OCI-M2 (cell line): ENCODE data around the gene NME4.
"Not testable (repeated sequence)": the region's sequence is repeated elsewhere in the genome, so short reads cannot be mapped to it uniquely, and the experiment has no call there.

Experiments
- DNase-seq: peaks from one replicate; lab custom pipeline; 2025; ENCODE audit not compliant: unreplicated experiment; lab: John Stamatoyannopoulos, UW

NME4 gene

DNA sequence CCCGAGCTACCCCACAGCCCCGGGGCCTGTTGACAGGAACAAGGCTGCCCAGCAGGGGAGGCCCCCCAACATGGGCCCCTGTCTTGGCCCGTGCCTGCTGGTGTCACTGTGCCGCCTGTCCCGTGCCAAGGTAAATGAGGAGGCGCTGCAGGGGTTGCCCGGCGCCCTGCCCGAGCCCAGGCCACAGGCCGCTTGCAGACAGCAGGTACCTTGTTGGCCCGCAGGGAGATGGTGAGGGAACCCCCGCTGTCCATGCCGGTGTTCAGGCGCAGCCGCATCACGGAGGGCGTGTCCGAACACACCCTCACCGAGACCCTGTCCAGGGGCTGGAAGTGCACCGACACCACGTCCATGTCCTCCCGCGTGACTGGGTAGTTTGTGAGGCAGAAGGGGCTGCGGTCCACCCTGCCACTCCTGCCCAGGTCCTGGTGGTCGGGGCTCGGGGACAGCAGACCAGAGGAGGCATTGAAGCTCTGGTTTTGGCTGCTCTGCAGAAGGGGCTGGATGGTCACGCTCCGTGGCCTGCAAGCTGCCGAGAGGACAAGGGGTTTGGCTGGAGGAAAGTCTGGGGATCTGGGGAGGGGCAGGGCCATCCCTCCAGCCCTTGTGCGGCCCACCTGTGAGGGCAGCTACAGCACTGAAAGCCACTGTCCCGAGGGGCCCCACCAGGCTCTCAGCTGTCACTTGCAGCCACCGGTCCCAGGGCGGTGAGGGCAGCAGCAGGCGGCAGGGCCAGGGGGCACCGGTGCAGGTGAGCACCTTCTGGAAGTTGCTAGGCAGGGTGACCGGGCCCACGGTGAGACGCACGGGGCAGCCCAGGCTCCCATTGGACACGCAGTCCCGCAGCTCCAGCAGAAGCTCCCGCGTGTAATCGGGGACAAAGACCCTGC, 20.8 kb upstream of the NME4 start:
- DNase-seq: no peak

DNA sequence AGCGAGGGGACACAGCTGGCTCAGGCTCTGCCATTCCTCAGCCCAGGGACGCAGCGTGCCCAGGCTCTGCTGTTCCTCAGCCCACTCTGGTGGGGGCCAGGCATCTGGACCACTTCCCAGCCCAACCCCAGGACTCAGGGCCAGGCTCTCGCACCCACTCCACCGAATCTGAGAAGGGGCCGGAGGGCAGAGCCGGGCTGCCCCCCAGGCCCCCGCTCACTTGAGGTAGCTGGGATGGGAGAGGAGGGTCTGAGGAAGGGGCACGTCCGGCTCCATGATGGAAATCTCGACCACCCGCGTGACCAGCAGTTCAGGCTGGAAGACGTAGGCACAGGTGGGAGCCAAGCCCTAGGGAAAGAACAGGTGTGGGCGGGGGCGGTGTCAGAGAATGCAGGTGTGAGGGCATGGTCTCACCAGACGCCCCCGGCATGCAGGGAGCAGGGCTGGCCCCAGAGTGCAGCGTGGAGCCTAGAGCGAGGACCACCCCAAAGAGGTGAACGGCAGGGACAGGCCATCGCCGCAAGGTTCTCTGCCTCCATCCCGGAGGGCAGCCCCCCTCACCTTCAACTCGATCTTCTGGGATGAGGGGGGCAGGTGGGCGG, 20.1 kb upstream of the NME4 start:
- DNase-seq: no peak

GRCh38 chr16:377419-377951, 19.5 kb upstream of the NME4 start:
- DNase-seq: no peak

DNA sequence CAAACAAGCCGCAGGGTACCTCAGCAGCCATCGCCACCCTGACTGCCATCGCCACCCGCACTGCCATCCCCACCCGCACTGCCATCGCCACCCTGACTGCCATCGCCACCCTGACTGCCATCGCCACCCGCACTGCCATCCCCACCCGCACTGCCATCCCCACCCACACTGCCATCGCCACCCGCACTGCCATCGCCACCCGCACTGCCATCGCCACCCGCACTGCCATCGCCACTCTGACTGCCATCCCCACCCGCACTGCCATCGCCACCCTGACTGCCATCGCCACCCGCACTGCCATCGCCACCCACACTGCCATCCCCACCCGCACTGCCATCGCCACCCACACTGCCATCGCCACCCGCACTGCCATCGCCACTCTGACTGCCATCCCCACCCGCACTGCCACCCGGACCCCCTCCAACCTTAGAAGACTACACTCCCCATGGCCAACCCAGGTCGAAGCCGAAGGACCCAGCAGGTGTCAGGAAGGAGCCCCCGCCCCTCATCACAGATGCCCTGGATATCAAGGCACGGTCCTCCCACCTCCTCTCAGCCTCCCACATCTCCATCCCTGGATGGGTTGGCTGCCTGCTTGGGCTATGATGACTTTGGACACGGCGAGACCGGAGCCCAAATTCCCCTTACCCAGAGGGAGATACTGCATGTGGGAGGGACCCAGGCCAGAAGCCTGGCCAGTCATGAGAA, 18.7 kb upstream of the NME4 start:
- not testable (repeated sequence) for DNase-seq

- no peak for DNase-seq
These were observed 18.2 kb upstream of the NME4 start for GRCh38 chr16:378821-379182.

DNA sequence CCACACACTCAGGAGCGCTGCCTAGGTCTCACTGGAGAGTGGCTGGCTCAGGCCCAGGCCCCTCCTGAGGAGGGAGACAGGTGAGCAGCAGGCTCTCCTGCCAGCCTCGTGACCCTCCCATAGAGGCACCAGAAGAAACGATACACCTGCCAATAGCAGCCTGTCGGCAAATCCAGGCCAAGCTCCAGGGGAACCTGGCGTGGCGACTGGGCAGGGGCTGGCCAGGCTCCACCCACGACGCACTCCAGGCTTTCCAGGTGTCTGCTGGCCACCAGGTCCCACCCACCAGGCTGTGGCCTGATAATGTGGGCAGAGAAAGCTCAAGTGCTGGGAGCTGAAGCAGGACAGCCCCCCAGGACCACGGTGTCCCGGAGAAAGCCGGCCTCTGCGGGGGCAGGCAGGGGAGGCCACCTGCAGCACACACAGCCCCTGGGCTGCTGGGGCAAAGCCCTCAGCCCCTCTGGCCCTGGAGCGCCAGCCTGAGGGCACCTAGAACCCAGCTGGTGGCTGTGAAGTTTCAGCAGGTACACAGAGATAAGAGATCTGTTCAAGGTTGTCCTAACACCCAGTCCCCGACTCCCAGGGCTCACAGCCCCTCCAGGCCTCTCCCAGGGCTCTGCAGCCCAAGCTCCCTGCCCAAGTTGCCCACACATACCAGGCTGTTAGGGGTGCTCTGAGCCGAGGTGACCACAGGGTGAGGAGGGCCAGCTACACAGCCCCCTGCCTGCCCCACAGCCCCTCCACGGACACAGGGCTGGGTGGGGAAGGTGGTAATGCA, 17.6 kb upstream of the NME4 start:
- DNase-seq: no peak

DNA sequence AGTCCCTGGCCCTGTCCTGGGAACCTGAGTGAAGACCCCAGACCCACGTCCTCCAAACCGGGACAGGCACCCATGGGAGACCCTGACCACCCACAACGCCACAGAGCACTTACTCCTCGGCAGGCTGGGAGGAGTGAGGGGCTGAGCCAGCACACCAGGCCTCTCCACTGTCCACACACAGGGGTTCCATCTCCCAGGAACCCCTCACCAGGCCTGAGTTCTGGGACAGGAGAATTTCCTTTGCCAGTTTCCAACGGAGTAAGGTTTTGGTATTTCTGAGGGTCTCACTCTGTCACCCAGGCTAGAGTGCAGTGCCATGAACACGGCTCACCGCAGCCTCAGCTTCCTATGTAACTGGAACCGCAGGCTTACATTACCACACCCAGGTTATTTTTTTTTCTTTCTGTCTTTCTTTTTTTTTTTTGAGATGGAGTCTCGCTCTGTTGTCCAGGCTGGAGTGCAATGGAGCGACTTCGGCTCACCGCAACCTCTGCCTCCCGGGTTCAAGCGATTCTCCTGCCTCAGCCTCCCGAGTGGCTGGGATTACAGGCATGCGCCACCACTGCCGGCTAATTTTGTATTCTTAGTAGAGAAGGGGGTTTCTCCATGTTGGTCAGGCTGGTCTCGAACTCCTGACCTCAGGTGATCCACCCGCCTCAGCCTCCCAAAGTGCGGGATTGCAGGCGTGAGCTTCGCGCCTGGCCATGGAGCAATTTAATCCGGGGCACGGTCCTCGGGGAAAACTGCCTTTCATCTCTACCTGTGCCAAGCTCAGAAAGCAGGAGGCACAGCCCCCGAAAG, 16.8 kb upstream of the NME4 start:
- DNase-seq: no peak

DNA sequence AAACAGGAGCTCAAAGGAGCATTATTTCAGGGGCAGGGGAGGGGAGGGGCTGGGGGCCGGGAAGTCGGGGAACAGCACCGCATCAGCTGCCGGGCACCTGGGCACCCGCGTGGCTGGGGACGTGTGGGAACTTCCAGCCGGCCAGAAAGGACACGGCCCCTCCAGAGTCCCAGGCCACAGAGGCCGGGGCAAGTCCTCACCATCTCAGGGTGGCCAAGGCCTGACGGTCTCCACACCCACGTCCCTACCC, 16.3 kb upstream of the NME4 start:
- no peak for DNase-seq

GRCh38 chr16:381012-381788, 15.8 kb upstream of the NME4 start:
- no peak for DNase-seq

DNA sequence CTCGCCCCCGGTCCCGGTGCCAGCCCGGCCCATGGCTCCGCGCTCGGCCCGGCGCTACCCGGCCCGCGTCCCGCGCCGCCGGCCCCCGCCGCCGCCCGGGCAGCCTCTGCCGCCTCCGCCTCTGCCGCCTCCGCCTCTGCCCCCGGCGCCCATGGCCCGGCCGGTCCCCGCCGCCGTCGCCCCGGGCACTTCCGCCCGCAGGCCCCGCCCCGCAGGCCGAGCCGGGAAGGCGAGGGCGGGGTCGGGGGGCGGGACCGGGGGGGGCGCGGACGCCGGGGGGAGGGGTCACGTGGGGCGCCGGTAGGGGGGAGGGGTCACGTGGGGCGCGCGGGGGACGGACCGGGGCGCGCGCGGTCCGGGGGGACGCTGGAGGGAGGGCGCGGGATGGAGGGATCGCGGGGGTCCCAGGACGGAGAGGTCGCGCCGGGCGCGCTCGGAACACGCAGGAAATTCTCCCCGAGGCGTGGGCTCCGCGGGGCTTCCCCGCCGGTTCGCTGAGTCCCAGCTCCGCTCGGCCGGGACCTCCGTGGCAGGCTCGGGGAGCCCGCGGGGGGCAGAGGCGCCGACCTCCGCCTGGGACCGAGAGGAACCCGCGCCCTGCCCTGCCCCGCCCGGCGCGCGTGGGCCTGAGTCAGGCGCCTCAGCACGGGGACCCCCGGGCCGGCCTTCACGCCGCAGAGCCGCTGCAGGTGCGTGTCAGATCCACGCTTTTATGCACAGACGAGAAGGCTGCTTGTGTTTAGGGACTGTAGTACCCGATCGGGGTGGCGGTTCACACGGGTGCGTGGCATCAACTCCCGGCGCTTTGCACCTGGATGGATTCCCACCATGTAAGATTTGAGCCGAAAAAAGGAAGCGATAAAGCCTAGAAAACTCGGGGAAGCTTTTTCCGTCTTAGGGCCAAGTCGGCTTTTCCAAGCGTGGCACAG, 14.9 kb upstream of the NME4 start, which contains the start of gene PGAP6:
TSS of gene PGAP6 (minus strand) at position 190 of the 929 bp plus-strand sequence. CDS start at position 33, 157 bp downstream.
- DNase-seq: no peak

DNA sequence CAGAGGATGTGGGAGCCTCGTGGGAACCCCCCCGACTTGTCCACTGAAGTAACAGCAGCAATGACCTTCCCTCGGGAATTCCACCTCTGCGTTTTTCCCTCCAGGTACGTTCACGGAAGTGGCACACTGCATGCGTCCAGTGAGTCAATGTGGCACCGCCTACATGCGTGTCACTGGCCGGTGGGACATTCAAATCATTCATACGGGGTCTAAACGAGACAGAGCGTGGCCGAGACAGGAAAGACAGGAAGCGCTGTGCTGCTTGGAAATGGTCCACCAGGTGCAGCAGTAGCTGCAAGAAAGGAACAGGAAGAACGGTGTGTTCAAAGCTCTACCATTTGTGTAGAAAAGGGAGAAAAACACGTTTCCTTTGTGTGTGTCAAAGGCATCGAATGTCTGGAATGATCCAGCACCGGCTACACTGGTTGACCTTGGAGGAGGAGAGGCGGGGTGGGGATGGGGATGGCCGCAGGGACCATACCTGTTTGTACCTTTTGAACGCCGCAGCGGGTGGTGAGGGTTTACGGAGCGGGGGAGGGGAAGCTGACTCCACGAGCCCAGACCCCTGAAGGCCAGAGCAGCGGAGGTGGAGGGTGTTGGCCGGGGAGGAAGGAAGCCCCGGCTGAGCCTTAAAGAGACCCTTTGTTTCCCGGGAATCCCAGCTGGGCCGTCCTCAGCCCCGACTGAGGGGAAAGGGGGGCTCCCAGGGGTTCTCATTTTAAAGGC, 13.5 kb upstream of the NME4 start:
- no peak for DNase-seq

DNA sequence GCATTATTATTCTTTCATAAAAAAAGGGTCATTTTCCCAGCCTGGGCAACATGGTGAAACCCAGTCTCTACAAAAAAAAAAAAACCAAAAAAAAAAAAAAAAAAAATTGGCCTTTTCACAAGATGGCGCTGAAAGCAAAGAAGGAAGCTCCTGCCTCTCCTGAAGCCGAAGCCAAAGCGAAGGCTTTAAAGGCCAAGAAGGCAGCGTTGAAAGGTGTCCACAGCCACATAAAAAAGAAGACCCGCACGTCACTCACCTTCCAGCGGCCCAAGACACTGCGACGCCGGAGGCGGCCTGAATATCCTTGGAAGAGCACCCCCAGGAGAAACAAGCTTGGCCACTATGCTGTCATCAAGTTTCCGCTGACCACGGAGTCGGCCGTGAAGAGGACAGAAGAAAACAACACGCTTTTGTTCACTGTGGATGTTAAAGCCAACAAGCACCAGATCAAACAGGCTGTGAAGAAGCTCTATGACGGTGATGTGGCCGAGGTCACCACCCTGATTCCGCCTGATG, 10.3 kb upstream of the NME4 start:
- no peak for DNase-seq

- peak; percentile 14 for DNase-seq
These were observed 9.0 kb upstream of the NME4 start for GRCh38 chr16:387761-388666.

DNA sequence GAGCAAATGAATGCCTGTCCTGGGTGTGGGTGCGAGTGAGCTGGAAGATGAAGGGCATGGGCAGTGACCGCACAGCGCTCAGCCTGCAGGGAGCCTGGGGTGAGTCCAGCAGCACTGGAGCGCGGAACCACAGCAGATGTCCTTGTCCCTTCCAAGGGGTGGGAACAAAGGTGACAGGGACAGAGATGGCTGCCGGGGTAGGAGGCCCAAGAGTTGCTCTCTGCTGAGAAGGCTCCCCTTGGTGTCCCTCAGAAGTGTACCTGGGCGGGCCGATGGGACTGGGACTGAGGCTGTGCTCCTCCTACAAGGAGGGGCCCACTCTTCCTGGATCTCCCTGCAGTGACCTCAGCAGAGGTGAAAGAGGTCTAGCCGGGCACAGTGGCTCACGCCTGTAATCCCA, 7.6 kb upstream of the NME4 start:
- DNase-seq: no peak

GRCh38 chr16:391885-392335, 5.1 kb upstream of the NME4 start:
- DNase-seq: no peak

- DNase-seq: no peak
These were observed 4.5 kb upstream of the NME4 start for GRCh38 chr16:392450-393030.
